Renal cortical epithelial cell (primary cell): ENCODE measurements around the gene IMPDH1. TPM values are rescaled to one million over a fixed set of nuclear protein-coding genes. Genes with fewer than 3 reads are reported as not detected.
A peak's percentile ranks its signal among the peaks of the same experiment; 100 is the strongest.

Source experiments
- DNase-seq: peaks from one replicate; pipeline ENCODE4 v3.0.0-alpha.2; 2011; ENCODE audit warnings: low read depth
- total RNA-seq: library from RNA; depleted of rRNA; stranded (reverse); fragments of >200 nt; gene quantifications from 2 replicates; pipeline ENCODE4 v1.2.3, GENCODE V29; 2014

The IMPDH1 gene
- total RNA-seq, 1 donor from 2014 or later = 40.1 TPM

DNA sequence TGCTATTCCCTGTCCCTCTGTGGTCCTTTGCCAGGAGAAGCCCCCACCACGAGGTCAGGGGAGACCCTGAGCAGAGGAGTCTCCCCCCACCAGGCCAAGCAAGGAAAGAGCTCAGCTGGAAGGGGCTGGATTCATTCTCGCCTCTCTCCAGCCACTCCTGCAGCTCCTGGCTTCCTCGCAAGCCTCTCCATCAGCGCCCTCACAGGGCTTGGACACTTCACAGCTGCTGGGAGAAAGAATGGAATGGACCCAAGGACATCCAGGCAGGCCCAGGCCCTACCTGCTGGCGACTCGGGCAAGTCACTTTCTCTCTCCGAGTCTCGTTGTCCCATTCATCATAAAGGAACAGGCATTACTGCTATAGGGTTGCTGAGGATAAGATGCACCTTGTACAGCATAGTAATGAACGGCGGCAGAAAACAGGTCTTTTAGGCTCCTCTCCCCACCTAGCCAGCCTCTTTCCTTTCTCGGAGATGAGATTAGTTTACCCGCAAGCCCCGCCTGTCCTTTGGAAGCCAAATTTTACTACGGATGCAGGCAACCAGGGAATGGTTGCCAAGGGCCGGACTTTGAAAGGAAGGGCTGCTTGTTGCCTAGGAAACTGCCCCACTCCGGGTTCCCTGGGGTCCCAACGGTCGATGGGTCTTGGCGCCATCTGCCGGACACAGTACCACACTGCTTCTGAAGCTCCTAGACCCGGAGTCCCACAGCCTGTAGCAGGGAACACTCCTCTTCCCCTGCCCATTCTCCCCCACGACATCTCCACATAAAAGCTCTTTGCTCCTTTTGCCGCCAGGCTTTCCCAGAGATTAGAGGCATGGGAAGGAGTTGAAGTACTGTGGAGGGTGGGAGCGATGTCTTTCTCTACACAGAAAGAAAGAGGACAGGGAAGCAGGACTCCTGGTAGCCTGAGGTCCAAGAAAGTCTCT is 22.3 kb downstream of the IMPDH1 start:
- DNase-seq = peak; percentile 25

DNA sequence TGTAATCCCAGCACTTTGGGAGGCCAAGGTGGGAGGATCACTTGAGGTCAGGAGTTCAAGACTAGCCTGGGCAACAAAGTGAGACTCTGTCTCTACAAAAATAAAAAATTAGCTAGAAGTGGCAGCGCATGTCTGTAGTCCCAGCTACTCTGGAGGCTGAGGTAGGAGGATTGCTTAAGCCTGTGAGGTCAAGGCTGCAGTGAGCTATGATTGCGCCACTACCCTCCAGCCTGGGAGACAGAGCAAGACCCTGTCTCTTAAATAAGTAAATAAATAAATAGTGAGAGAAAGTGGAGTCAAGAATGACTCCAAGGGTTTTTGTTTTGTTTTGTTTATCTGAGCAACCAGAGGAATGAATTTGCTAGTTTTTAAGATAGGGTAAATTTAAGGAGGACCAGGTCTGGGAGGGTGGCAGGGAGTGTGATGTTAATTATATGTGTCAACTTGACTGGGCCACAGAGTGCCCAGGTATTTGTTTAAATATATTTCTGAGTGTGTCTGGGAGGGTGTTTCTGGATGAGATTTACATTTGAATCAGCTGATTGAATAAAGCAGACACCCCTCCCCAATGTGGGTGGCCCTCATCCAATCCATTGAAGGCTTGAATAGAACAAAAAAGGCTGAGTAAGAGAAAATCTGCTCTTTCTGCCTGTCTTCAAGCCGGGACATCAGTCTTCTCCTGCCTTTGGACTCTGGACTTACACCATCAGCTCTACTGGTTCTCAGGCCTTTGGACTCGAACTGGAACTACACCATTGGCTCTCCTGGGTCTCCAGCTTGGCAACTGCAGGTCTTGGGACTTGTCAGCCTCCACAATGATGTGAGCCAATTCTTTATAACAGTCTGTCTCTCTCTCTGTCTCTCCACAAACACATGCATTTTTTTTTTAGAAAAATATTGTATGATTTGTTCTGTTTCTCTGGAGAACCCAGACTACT is 23.5 kb downstream of the IMPDH1 start:
- no peak for DNase-seq

DNA sequence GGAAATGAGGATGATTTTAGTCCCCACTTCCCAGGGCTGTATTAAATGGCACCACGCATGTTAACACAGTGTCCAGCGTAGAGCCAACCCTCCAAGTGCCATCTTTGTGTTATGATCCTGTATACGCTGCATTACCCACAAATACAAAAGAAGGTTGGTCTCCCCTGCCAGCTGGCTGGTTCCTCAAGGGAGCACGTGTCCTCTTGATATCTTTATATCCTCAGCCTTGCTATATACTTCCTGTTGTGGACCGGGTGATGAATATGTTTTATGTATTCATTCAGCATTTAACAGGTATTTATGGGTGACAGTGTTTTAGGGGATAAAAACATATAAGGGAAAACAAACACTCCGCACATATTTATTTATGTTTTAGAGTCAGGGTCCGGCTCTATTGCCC is 25.1 kb downstream of the IMPDH1 start:
- DNase-seq = no peak

DNA sequence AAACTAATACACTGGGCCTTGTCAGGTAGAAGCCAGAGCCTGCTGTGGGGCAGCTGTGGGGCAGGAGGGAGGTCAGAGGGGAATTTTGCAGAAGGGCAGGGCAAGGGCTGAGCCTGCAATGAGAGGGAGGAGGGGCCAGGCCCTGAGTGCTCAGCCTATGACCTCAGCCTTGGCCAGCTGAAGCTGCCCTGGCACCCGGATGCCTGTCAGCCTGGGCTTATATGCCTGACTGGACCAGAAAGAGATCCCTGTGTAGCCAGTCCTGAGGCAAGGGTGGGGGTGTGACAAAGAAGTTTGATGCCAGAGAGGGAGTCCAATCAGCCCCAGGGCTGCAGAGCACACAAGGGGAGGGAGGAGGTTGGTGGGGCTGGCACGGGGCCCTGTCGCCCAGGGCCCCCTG is 26.0 kb downstream of the IMPDH1 start:
- DNase-seq = no peak

DNA sequence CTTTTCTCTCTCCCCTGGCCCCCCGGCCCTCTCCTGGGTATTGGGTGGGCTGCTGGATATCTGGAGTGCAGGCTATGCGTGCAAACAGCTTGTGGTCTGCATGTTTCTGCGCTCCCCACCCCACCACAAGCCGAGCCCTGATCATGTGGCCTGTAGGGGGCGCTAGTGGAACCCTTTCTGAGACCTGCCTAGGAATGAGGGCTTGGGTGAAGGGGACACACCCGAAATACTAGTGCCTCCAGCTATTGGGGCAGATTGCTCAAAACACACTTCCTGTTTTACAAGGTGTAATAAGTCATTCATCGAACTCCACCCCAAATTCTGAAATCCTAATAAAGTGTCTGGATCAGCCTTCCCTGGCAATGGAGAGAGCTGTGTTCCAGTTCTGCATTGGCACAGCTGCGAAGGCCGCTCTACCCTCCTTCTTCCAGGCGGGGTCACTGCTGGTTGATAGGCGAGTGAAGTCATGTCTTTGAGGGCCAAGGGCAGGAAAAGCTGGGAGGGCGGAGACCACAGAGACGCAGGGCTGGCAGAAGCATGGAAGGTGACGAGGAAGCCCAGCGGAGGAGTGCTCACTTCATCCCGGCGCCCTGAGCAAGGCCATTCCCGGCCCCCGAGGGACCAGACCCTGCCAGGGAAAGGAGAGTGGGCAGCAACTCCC is 28.5 kb downstream of the IMPDH1 start:
- no peak for DNase-seq

DNA sequence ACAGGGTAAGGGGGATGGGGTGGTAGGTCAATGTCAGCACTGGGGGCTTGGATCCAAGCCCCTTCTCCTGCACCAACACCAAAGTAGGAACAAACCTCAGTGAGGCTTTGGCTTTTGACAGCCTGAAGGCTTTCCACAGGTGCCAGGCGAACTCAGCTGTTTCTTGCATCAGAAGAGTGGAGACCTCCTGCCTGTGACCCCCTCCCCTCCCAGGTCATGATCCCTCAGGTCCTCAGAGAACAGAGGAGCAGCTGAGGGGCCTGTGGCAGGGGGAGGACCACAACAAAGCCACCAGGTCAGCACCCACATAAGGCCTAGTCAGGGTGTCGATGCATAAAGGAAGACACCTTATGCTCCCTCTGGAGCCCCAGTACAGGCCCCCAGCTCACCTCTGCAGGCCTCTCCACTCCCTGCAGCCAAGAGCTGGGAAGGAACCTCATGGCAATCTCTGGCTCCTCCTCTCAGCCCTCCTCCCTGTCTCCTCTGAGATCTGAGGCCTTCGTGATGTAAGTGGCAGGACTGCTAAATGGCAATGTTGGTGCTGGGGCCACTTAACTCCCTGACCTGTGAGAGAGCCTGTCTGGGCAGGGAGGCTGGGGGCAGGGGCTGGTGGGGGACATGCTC is 29.2 kb downstream of the IMPDH1 start:
- no peak for DNase-seq

DNA sequence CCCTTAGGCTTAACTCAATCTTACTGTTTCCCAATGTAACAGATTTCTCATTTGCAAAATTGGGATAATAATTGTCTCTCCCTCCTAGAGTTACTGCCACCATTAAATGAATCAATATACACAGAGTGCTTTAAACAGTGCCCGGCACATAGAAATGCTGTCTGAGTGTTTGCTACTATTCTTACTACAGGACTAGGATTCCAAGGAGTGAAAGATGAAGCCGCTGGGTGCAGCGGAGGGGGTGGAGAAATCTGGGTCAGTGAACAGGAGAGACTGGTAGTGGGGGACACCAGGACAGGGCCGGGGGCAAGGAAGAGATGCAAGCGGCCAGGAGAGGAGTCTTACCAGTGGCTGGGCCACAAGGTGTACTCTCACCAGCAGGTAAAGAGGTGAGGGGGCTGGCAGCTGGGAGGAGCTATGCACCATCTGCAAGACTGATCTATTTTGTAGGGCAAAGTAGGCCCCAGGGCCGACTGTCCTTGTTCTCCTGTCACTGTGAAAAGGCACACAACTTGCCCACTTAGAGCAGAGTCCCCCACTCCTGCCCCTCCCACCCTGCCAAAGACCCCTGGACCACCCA is 29.8 kb downstream of the IMPDH1 start:
- no peak for DNase-seq

DNA sequence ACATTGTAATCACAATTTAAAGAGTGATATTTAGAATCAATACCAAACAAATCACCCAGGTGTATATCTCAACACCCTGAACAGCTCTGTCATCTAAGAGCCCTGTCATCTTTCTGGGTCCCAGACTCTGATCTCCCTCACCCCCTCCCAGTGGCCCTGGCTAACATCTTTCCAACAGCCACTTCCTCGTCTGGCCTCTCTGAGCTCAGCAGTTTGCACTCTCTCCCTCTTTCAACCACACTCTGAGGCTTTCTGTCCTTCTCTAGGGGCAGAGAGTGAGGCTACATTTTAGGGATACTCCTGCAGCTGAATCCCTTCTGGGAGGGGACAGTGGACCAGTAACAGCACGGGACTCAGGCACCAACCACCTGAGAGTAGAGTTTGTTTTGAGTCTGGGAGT is 31.1 kb downstream of the IMPDH1 start:
- no peak for DNase-seq

DNA sequence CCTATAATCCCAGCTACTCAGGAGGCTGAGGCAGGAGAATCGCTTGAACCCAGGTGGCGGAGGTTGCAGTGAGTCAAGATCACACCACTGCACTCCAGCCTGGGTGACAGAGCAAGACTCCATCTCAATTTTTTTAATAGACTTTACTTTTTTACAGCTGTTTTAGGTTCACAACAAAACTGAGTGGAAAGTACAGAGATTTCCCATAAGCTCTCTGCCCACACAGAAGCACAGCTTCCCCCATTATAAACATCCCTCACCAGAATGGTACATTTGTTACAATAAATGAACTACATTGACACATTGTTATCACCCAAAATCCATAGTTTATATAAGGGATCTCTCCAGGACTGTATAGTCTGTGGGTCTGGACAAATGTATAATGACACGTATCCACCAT is 33.7 kb downstream of the IMPDH1 start:
- no peak for DNase-seq

DNA sequence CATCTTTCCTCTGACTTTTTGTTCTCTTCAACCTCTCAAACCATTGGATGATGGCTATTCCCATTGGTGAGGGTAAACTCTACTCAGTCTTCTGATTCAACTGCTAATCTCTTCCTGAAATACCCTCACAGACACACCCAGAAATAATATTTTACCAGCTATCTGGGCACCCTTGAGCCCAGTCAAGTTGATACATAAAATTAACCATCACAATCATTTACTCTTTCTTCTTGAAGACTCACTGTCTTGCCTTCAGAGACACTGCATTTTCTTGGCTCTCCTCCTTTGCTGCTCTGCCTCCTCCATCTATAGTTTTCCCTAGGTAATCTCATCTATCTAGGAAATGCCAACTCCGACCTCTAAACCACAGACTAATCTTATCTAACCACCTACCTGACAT is 35.7 kb downstream of the IMPDH1 start:
- DNase-seq = no peak

DNA sequence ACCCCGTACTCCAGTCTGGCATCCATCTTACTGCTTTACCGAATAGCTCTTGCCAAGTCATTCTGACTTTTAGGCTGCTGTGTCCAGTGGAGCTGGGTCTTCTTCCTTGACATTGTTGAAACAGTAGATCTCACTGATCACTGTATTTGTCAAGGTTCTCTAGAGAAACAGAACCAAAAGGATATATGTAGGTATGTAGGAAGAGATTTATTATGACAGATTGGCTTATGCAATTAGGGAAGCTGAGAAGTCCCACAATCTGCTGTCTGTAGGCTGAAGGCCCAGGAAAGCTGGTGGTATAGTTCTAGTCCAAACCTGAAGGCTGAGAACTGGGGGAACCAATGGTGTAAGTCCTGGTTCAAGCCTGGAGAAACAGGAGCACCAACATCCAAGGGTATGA is 36.2 kb downstream of the IMPDH1 start:
- no peak for DNase-seq

DNA sequence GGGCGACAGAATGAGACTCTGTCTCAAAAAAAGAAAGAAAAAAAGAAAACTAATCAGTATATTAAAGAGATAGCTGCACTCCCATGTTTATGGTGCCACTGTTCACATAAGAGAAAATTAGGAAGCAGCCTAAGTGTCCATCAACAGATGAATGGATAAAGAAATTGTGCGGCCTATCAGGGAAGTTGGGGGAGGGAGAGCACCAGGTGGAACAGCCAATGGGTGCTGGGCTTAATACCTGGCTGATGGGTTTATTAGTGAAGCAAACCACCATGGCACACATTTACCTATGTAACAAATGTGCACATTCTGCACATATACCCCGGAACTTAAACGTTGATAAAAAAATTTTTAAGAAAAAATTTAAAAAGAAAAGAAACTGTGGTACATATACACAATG is 39.3 kb downstream of the IMPDH1 start:
- DNase-seq = no peak

DNA sequence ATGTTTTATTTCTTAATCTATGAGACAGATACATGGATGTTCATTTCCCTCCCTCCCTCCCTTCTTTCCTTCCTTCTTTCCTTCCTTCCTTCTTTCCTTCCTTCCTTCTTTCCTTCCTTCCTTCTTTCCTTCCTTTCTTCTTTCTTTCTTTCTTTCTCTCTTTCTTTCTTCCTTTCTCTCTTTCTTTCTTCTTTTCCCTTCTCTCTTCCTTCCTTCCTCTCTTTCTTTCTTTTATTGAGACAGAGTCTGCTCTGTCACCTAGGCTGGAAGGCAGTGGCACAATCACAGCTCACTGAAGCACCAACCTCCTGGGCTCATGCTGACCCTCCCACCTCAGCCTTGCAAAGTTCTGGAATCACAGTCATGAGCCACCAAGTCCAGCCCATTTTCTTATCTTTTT is 42.8 kb downstream of the IMPDH1 start:
- no peak for DNase-seq

DNA sequence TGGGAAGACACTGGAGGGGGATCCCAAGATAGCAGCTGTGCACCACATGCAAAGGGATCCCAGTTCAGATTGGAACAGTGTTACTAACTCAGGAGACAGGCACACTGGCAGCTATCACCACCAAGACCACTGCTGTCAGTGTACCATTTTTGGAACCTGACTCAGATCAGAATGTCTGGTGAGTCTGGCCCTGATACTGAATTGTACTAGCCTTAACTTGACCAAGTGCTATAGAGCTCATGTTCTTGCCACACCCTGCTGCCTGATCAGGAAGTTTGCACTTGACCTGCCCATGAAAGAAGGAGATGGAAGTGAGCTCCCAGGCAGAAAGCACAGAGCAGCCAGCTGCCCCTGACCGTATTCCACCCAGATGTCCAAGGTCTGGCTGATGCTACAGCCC is 43.5 kb downstream of the IMPDH1 start:
- DNase-seq = no peak

DNA sequence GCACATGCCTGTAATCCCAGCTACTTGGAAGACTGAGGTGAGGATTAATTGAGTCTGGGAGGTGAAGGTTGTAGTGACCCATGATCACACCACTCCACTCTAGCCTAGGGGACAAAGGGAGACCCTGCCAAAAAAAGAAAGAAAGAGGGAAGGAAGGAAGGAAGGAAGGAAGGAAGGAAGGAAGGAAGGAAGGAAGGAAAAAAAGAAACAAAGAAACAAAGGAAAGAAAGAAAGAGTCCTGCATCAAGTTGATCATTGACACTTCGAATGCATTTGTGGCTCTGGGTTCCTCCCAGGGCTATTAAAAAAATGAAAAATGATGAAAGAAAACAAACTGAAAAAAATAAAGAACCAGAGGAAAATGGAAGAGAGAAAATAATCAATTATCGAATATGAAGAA is 44.4 kb downstream of the IMPDH1 start:
- DNase-seq = no peak

DNA sequence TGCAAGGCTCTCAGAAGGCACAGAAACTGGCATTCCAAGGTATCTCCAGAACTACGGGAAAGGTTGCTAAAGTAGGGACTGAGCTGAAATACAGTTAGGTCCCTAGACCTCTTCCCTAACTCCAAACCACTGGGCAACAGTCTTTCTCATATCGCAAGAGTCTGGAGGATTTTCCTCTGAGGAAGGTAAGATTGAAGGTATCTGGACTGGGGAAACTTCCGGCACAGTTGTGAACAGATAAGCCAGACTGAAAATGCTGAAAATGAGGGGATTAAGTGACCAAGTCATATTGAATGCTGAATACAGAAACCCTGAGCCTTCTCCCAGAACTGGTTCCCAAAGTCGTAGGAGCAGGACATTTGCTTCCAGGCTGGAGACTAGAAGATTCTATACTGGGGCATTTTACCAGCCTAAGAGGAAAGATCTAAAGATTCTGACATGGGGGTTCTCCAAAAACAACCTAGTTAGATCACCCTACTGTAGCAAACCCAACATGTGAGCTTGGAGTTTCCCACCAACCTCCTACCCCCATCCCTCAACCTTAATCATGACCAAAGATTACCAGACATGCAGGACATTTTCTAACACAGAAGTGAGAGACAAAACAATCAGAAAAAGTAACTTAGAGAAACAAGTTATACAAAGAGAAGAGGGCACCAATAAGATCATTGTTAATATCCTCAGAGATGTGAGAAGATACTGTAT is 45.5 kb downstream of the IMPDH1 start:
- no peak for DNase-seq

DNA sequence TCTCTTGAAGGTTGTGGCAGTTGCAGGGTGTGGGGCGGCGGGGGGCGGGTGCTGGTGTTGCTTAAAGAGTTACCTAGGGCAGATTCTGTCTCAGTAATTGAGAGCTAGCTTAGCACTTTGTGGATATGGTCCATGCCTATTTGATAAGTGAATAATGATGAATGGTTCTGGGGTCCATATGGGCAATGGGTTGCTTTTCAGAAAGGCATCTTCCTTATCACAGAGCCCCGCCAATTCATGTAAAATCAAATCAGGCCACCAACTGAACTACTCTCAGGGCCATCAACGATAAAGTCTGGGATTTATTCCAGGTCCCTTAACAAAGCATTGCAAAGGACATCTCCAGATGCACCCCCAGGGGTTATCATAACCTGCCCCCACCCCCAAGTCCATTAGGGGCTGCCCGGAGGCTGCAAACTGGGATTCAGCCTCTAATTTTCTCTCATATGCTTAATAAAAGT is 46.5 kb downstream of the IMPDH1 start:
- no peak for DNase-seq

DNA sequence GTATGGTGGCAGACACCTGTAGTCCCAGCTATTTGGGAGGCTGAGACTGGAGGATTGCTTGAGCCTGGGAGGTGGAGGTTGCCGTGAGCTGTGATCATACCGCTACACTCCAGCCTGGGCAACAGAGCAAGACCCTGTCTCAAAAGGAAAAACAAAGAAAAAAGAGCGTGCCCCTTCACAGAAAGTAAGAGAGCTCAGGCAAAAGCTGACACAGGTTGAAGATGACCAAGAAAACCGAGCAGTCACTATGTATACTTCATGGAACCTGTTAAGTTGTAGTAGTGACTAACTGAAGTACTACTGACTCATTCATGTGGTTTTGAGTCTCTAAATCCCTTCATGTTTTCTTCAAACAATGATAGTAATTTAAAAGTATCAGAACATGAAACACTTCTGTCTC is 47.1 kb downstream of the IMPDH1 start:
- DNase-seq = peak; percentile 36

DNA sequence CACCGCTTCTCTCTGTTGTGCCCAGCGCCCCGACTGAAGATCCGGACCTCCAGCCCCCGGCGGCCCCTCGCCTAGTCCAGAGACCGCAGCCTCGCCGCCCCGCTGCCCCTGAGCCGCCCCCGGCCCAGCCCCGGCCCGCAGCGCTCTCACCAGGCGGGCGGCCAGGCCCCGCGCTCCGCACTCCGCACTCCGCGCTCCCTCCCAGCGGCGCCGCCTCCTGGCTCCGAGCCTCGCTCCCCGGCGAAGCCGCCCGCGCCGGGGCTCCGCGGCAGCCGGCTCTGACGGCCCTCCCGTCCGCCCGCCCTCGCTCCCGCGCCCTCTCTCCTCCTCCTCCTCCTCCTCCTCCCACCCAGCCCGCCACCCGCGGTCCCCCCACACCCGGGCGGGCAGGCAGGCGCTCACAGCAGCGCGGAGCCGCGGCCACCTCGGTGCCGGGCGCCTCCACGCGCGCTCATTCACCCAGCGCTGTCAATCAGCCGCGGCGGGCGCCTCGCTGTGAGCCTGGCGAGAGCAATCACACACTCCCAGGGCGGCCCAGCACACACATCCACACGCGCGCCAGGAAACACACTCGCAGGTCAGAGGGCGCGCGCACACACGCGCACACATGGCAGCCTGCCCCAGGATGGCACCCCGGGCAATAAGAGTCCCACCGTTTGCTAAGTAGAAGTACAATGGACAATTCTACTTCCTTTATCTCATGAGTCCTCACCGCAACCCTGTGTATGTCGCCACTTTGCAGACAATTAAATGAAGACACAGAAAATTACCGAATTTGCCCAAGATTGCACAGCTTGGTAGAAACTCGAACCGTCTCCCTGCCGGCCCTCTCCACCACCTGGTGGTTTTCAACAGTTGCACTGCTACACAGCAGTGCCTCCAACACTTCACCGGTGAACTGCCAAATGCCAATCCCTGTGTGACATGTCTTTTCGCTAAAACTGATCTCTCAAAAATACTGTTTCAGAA is 48.1 kb downstream of the IMPDH1 start, which contains the start of gene PRRT4:
Gene PRRT4 (minus strand): TSS at position 280 of the 969 bp plus-strand sequence.
- no peak for DNase-seq
